Aorta (tissue), 5 donors: ENCODE data around the gene MACROD2. TPM values are rescaled to one million over a fixed set of nuclear protein-coding genes. Genes with fewer than 3 reads are reported as not detected.

Experiments used
- ATAC-seq: fragments of 200-7000 bp; cut with Tn5 transposase; one replicate; pipeline ENCODE4 v1.9.1; 2022; ENCODE audit warnings: moderate library complexity; ENCODE audit not compliant: low FRiP score
- DNase-seq, 2 donors: peaks; one replicate each; pipeline ENCODE4 v3.0.0-alpha.2; 2020
- H3K27ac ChIP-seq, 2 donors: one replicate each; pipeline ENCODE4 v1.5.1; 2013; ENCODE audit warnings: low read length in 2 of 2, mild to moderate bottlenecking in 2 of 2, moderate library complexity in 2 of 2, control low read depth in 1 of 2, inconsistent platforms in 1 of 2, low read depth in 1 of 2
- H3K27me3 ChIP-seq, 2 donors: one replicate each; pipeline ENCODE4 v1.6.1; 2013; ENCODE audit warnings: control low read depth in 1 of 2, low read length in 1 of 2, mild to moderate bottlenecking in 1 of 2, moderate library complexity in 1 of 2; ENCODE audit not compliant: insufficient read depth in 2 of 2, control insufficient read depth in 1 of 2
- H3K36me3 ChIP-seq, 2 donors: one replicate each; pipeline ENCODE4 v1.6.1; 2013; ENCODE audit warnings: control low read depth in 1 of 2, low read length in 1 of 2, mild to moderate bottlenecking in 1 of 2; ENCODE audit not compliant: insufficient read depth in 2 of 2, control insufficient read depth in 1 of 2
- H3K4me1 ChIP-seq, 2 donors: one replicate each; pipeline ENCODE4 v1.6.1; 2013; ENCODE audit warnings: low read length in 2 of 2, control low read depth in 1 of 2, mild to moderate bottlenecking in 1 of 2, moderate library complexity in 1 of 2; ENCODE audit not compliant: insufficient read depth in 2 of 2, control insufficient read depth in 1 of 2
- H3K4me3 ChIP-seq, 2 donors: one replicate each; pipeline ENCODE4 v1.5.1; 2013; ENCODE audit warnings: low read length in 2 of 2, control low read depth in 1 of 2, mild to moderate bottlenecking in 1 of 2
- H3K9me3 ChIP-seq: one replicate; pipeline ENCODE4 v1.6.1; 2013; ENCODE audit warnings: mild to moderate bottlenecking, low read length; ENCODE audit not compliant: control insufficient read depth
- WGBS, 2 donors: extraction: QIAGEN DNeasy Blood & Tissue Kit; methylation state at CpG; one replicate each; pipeline ENCODE4 v1.1.7; 2013; 5-methylcytosine and 5-hydroxymethylcytosine counted together
- intact Hi-C, 2 donors: fragments of 100-400 bp; cut with DNase I; formaldehyde crosslinking; loops; one replicate each; pipeline versions ENCODE4 v1.14.2 to v1.15.0; 2022
- polyA plus RNA-seq, 2 donors: library from polyadenylated mRNA; stranded (reverse); fragments of 200-250 nt; gene quantifications; one replicate each; pipeline ENCODE4 v1.2.3, GENCODE V29; 2013
- total RNA-seq, 2 donors: library from RNA; stranded (reverse); fragmentation: NEBNext Ultra II Directional; extraction: Animal tissue kit (Norgen Biotek cat#: 25700); gene quantifications; one replicate each; pipeline ENCODE4 v1.2.1, GENCODE V29; 2021
- donor health status: healthy with polysubstance abuse.
- donor health status: Bipolar disorder and iron deficiency.
- donor health status: DM: no; HTN: no; CAD: no.
- donor health status: DM: no; HTN: no; CAD: no.
- donor health status: DM: yes; HTN: yes; CAD: no.

MACROD2 gene
- total and polyA plus RNA-seq, 4 donors, result 0.90 to 11.2 (median 4.8) TPM

GRCh38 chr20:15396026-15396425, 1400.7 kb downstream of the MACROD2 start:
- WGBS, 2 donors, result 92 to 93% methylated on average over 2 of the region's 2 CpGs
- no peaks in the 10 kb centered on the region for H3K9me3 ChIP-seq
- no peaks in the 10 kb centered on the region for H3K27me3 ChIP-seq
- no peak overlapping the region for H3K27ac ChIP-seq
- DNase-seq (no peak), ATAC-seq (no peak)
- no peaks in the 10 kb centered on the region for H3K4me1 ChIP-seq
- intact Hi-C loops, result no loop called here
- no peak overlapping the region for H3K4me3 ChIP-seq
- H3K36me3 ChIP-seq, result no peaks in the 10 kb centered on the region

- Histone ChIP-seq H3K4me3 (no peak overlapping the region), H3K9me3 (no peaks in the 10 kb centered on the region), H3K36me3 (no peaks in the 10 kb centered on the region), H3K27me3 (no peaks in the 10 kb centered on the region), H3K27ac (no peak overlapping the region), H3K4me1 (no peaks in the 10 kb centered on the region)
- ATAC-seq (no peak), DNase-seq (no peak)
- intact Hi-C loops, result no loop called here
- WGBS, 2 donors, result 51 to 55% methylated on average over 3 of the region's 3 CpGs
Observed at GRCh38 chr20:15396900-15397299, 1401.6 kb downstream of the MACROD2 start.

- H3K9me3 ChIP-seq, result no peaks in the 10 kb centered on the region
- H3K4me1 ChIP-seq, result no peaks in the 10 kb centered on the region
- no peak for ATAC-seq
- no peaks in the 10 kb centered on the region for H3K27me3 ChIP-seq
- 75 to 84% methylated on average over 2 of the region's 2 CpGs for WGBS, 2 donors
- H3K4me3 ChIP-seq, result no peak overlapping the region
- intact Hi-C loops, result no loop called here
- no peak for DNase-seq
- H3K27ac ChIP-seq, result no peak overlapping the region
- H3K36me3 ChIP-seq, result no peaks in the 10 kb centered on the region
Observed at GRCh38 chr20:15399781-15400180, 1404.5 kb downstream of the MACROD2 start.

- no peaks in the 10 kb centered on the region for H3K36me3 ChIP-seq
- 84 to 92% methylated on average over 3 of the region's 3 CpGs for WGBS, 2 donors
- no peaks in the 10 kb centered on the region for H3K4me1 ChIP-seq
- no peak overlapping the region for H3K4me3 ChIP-seq
- intact Hi-C loops, result no loop called here
- no peaks in the 10 kb centered on the region for H3K27me3 ChIP-seq
- no peak for DNase-seq
- H3K9me3 ChIP-seq, result no peaks in the 10 kb centered on the region
- ATAC-seq, result no peak
- H3K27ac ChIP-seq, result no peak overlapping the region
Observed at GRCh38 chr20:15406072-15406471, 1410.8 kb downstream of the MACROD2 start.

GRCh38 chr20:15411781-15412180, 1416.5 kb downstream of the MACROD2 start:
- no peaks in the 10 kb centered on the region for H3K9me3 ChIP-seq

GRCh38 chr20:15415908-15416307, 1420.6 kb downstream of the MACROD2 start:
- Histone ChIP-seq H3K36me3 (no peaks in the 10 kb centered on the region), H3K27me3 (no peaks in the 10 kb centered on the region), H3K4me1 (no peaks in the 10 kb centered on the region), H3K9me3 (no peaks in the 10 kb centered on the region), H3K27ac (no peak overlapping the region), H3K4me3 (no peak overlapping the region)
- WGBS, 2 donors, result 84 to 89% methylated on average over 2 of the region's 2 CpGs
- intact Hi-C loops, result no loop called here
- DNase-seq, result no peak
- no peak for ATAC-seq

More at GRCh38 chr20:15411781-15412180, 1416.5 kb downstream of the MACROD2 start:
- Histone ChIP-seq H3K27me3 (no peaks in the 10 kb centered on the region), H3K36me3 (no peaks in the 10 kb centered on the region), H3K4me3 (no peak overlapping the region), H3K27ac (no peak overlapping the region), H3K4me1 (no peaks in the 10 kb centered on the region)
- 86 to 88% methylated on average over 3 of the region's 3 CpGs for WGBS, 2 donors
- ATAC-seq (no peak), DNase-seq (no peak)
- intact Hi-C loops, result no loop called here

- no peaks in the 10 kb centered on the region for H3K27me3 ChIP-seq
- WGBS, 2 donors, result 88 to 89% methylated on average over 2 of the region's 2 CpGs
- intact Hi-C loops, result no loop called here
- H3K27ac ChIP-seq, result no peak overlapping the region
- DNase-seq (no peak), ATAC-seq (no peak)
- H3K36me3 ChIP-seq, result no peaks in the 10 kb centered on the region
- H3K4me3 ChIP-seq, result no peak overlapping the region
- no peaks in the 10 kb centered on the region for H3K9me3 ChIP-seq
- H3K4me1 ChIP-seq, result no peaks in the 10 kb centered on the region
Observed at GRCh38 chr20:15419856-15420255, 1424.5 kb downstream of the MACROD2 start.

- intact Hi-C loops, result no loop called here
- Histone ChIP-seq H3K27me3 (no peaks in the 10 kb centered on the region), H3K4me1 (no peaks in the 10 kb centered on the region), H3K4me3 (no peak overlapping the region), H3K36me3 (no peaks in the 10 kb centered on the region), H3K27ac (no peak overlapping the region), H3K9me3 (peaks cover 5% of the 10 kb centered on the region)
- 67 to 84% methylated on average over 2 of the region's 2 CpGs for WGBS, 2 donors
- ATAC-seq (no peak), DNase-seq (no peak)
Observed at GRCh38 chr20:15422966-15423365, 1427.7 kb downstream of the MACROD2 start.

- intact Hi-C loops, result no loop called here
- no peak for ATAC-seq
- no peaks in the 10 kb centered on the region for H3K36me3 ChIP-seq
- no peak overlapping the region for H3K27ac ChIP-seq
- peaks cover 0 to 4% of the 10 kb centered on the region in 2 donors for H3K4me1 ChIP-seq
- no peaks in the 10 kb centered on the region for H3K9me3 ChIP-seq
- no peak for DNase-seq
- H3K4me3 ChIP-seq, result no peak overlapping the region
- 37 to 48% methylated on average over 3 of the region's 3 CpGs for WGBS, 2 donors
- peaks cover 0 to 1% of the 10 kb centered on the region in 2 donors for H3K27me3 ChIP-seq
Observed at GRCh38 chr20:15439551-15439950, 1444.2 kb downstream of the MACROD2 start.
